Colonic mucosa (tissue), 4 donors: ENCODE data around the gene ZNF394. TPM values are rescaled to one million over a fixed set of nuclear protein-coding genes. Genes with fewer than 3 reads are reported as not detected.

Source experiments
- DNase-seq: peaks from one replicate; pipeline ENCODE4 v3.0.0-alpha.2; 2020
- H3K27ac ChIP-seq: fragments of 200-600 bp; one replicate; pipeline ENCODE4 v1.8.0; 2021
- H3K27me3 ChIP-seq: fragments of 200-600 bp; one replicate; pipeline ENCODE4 v1.8.0; 2021
- H3K36me3 ChIP-seq: fragments of 200-600 bp; one replicate; pipeline ENCODE4 v1.8.0; 2021
- H3K4me1 ChIP-seq: fragments of 200-600 bp; one replicate; pipeline ENCODE4 v1.8.0; 2021; ENCODE audit warnings: mild to moderate bottlenecking
- H3K4me3 ChIP-seq: fragments of 200-600 bp; one replicate; pipeline ENCODE4 v1.8.0; 2021
- H3K9ac ChIP-seq, 2 donors: one replicate each; pipeline ENCODE4 v1.7.0; 2013; ENCODE audit warnings: control low read depth in 2 of 2, low read depth in 2 of 2, low read length in 2 of 2
- H3K9me3 ChIP-seq: fragments of 200-600 bp; one replicate; pipeline ENCODE4 v1.8.0; 2021
- CTCF ChIP-seq: fragments of 200-600 bp; IDR thresholded peaks from one replicate; pipeline ENCODE4 v1.8.0; 2022; ENCODE audit warnings: antibody characterized with exemption, mild to moderate bottlenecking
- intact Hi-C: fragments of 100-400 bp; cut with DNase I; formaldehyde crosslinking; loops from one replicate; pipeline ENCODE4 v1.14.1; 2022
- total RNA-seq, 2 donors: library from RNA; stranded (reverse); fragmentation: NEBNext Ultra II Directional in 1 of 2; extraction: Animal tissue kit (Norgen Biotek cat#: 25700) in 1 of 2; gene quantifications; one replicate each; pipeline ENCODE4 v1.2.1, GENCODE V29; 2021
- donor health status: healthy.
- donor health status: DM: no; HTN: no; CAD: no.
- donor health status: DM: no; HTN: no; CAD: no.

The ZNF394 gene
- total RNA-seq, 2 donors from 2014 or later: 26.4 to 29.8 TPM

GRCh38 chr7:99473315-99473596, 26.8 kb downstream of the ZNF394 start:
- TF ChIP-seq CTCF: no peak

GRCh38 chr7:99472561-99473314, 27.3 kb downstream of the ZNF394 start, which contains the start of gene ZNF789:
Gene ZNF789 (plus strand): TSS chr7:99472890. CDS start chr7:99476457, 3,567 bp downstream.
- DNase-seq: peak; percentile 98
- H3K4me1 ChIP-seq: peaks cover 3% of the 10 kb centered on the region
- no peaks in the 10 kb centered on the region for H3K9me3 ChIP-seq
- H3K36me3 ChIP-seq: no peaks in the 10 kb centered on the region
- H3K9ac ChIP-seq: peak within 1 kb of the TSS; percentile 76 to 86
- intact Hi-C loops: no loop called here
- no peak for TF ChIP-seq CTCF
- H3K27ac ChIP-seq: peak within 1 kb of the TSS; percentile 79
- peak within 1 kb of the TSS; percentile 98 for H3K4me3 ChIP-seq
- no peaks in the 10 kb centered on the region for H3K27me3 ChIP-seq

More at GRCh38 chr7:99473315-99473596, 26.8 kb downstream of the ZNF394 start:
- H3K27ac ChIP-seq: peak overlapping the region; percentile 79
- no peaks in the 10 kb centered on the region for H3K9me3 ChIP-seq
- peak overlapping the region; percentile 76 to 86 for H3K9ac ChIP-seq
- intact Hi-C loops: no loop called here
- no peaks in the 10 kb centered on the region for H3K27me3 ChIP-seq
- peak; percentile 59 for DNase-seq
- H3K4me3 ChIP-seq: peak overlapping the region; percentile 98
- peaks cover 3% of the 10 kb centered on the region for H3K4me1 ChIP-seq
- H3K36me3 ChIP-seq: no peaks in the 10 kb centered on the region

GRCh38 chr7:99469381-99470065, 30.6 kb downstream of the ZNF394 start:
- no peaks in the 10 kb centered on the region for H3K9me3 ChIP-seq
- no peak overlapping the region for H3K27ac ChIP-seq
- no peak overlapping the region for H3K4me3 ChIP-seq
- H3K27me3 ChIP-seq: no peaks in the 10 kb centered on the region
- intact Hi-C loops: no loop called here
- peaks cover 9% of the 10 kb centered on the region for H3K4me1 ChIP-seq
- no peaks in the 10 kb centered on the region for H3K36me3 ChIP-seq
- TF ChIP-seq CTCF: no peak
- no peak for DNase-seq
- H3K9ac ChIP-seq: no peak overlapping the region

- H3K9me3 ChIP-seq: no peaks in the 10 kb centered on the region
- DNase-seq: no peak
- no peak for TF ChIP-seq CTCF
- H3K4me1 ChIP-seq: peaks cover 13% of the 10 kb centered on the region
- H3K36me3 ChIP-seq: no peaks in the 10 kb centered on the region
- H3K9ac ChIP-seq: no peak overlapping the region
- intact Hi-C loops: no loop called here
- no peak overlapping the region for H3K27ac ChIP-seq
- no peak overlapping the region for H3K4me3 ChIP-seq
- no peaks in the 10 kb centered on the region for H3K27me3 ChIP-seq
Measured at GRCh38 chr7:99468336-99468918, 31.7 kb downstream of the ZNF394 start.

GRCh38 chr7:99465421-99465768, 34.7 kb downstream of the ZNF394 start:
- H3K36me3 ChIP-seq: no peaks in the 10 kb centered on the region
- intact Hi-C loops: no loop called here
- no peak for DNase-seq
- H3K9ac ChIP-seq: peak overlapping the region; percentile 95 to 98
- no peaks in the 10 kb centered on the region for H3K27me3 ChIP-seq
- H3K27ac ChIP-seq: peak overlapping the region; percentile 83
- peak overlapping the region; percentile 73 for H3K4me3 ChIP-seq
- peaks cover 13% of the 10 kb centered on the region for H3K4me1 ChIP-seq
- H3K9me3 ChIP-seq: no peaks in the 10 kb centered on the region
- no peak for TF ChIP-seq CTCF
